Activated CD4-positive, alpha-beta T cell treated with anti-CD3 and anti-CD28 coated beads, Interleukin-2, amount 10 ng/mL, durations not matched to agents 24 days and 14 days (primary cell): Measurements from ENCODE around the gene HAUS3. TPM values are rescaled to one million over a fixed set of nuclear protein-coding genes. Genes with fewer than 3 reads are reported as not detected.

Source experiments
- DNase-seq: peaks from one replicate; pipeline ENCODE4 v3.0.0; 2022
- H3K27ac Mint-ChIP-seq: one replicate; pipeline ENCODE4 v1.8.0; 2022; ENCODE audit warnings: mild to moderate bottlenecking, mixed read lengths
- H3K27me3 Mint-ChIP-seq: one replicate; pipeline ENCODE4 v1.8.0; 2022; ENCODE audit warnings: mixed read lengths
- H3K36me3 Mint-ChIP-seq: one replicate; pipeline ENCODE4 v1.8.0; 2022; ENCODE audit warnings: low read depth, mild to moderate bottlenecking, mixed read lengths
- H3K4me1 Mint-ChIP-seq: one replicate; pipeline ENCODE4 v1.8.0; 2021; ENCODE audit warnings: mixed read lengths
- H3K4me3 Mint-ChIP-seq: one replicate; pipeline ENCODE4 v1.8.0; 2022; ENCODE audit warnings: mild to moderate bottlenecking, moderate library complexity, mixed read lengths
- H3K9me3 Mint-ChIP-seq: one replicate; pipeline ENCODE4 v1.8.0; 2021; ENCODE audit warnings: mixed read lengths
- intact Hi-C: fragments of 100-400 bp; cut with micrococcal nuclease; formaldehyde crosslinking; loops from one replicate; pipeline ENCODE4 v1.15.1; 2023
- total RNA-seq: library from RNA; stranded (reverse); gene quantifications from 2 replicates; pipeline ENCODE4 v1.2.3, GENCODE V29; 2022

HAUS3 gene
- total RNA-seq, 1 donor from 2014 or later, result 19.4 TPM

DNA sequence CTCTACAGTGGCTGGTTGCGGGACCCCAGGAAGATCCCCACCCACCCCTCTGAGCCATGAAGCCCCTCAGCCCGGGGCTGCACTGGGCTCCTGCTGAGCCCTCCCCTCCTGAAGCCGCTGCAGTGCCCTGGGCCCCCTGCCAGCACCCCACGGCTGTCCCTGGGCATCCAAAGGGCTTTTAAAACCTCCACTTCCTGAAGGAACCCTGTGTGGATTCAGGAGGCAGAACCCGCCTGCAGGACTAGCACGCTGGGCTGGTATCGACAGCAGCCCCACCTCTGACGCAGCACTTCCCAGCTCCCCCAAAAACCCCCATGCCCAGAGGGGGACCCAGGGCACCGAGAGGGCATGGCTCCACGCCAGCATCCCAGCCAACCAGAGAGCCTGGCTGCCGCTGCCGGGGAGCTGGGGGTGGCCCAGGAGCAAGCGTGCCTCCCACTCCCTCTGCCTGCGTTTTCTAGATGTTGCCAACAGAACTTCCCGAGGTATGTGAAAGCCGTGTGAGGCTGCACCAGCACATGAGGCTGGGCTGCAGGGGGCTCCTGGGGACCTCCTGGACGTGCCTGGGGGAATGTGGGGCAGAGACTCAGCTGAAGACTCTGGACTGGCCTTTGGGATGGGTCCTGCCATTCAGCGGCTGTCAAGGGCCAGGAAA, 13.7 kb upstream of the HAUS3 start:
- Mint-ChIP-seq H3K4me3 (no peak overlapping the region), H3K27me3 (no peaks in the 10 kb centered on the region), H3K27ac (no peak overlapping the region), H3K4me1 (no peaks in the 10 kb centered on the region), H3K36me3 (no peaks in the 10 kb centered on the region), H3K9me3 (no peaks in the 10 kb centered on the region)
- no peak for DNase-seq
- intact Hi-C loops, result no loop called here

DNA sequence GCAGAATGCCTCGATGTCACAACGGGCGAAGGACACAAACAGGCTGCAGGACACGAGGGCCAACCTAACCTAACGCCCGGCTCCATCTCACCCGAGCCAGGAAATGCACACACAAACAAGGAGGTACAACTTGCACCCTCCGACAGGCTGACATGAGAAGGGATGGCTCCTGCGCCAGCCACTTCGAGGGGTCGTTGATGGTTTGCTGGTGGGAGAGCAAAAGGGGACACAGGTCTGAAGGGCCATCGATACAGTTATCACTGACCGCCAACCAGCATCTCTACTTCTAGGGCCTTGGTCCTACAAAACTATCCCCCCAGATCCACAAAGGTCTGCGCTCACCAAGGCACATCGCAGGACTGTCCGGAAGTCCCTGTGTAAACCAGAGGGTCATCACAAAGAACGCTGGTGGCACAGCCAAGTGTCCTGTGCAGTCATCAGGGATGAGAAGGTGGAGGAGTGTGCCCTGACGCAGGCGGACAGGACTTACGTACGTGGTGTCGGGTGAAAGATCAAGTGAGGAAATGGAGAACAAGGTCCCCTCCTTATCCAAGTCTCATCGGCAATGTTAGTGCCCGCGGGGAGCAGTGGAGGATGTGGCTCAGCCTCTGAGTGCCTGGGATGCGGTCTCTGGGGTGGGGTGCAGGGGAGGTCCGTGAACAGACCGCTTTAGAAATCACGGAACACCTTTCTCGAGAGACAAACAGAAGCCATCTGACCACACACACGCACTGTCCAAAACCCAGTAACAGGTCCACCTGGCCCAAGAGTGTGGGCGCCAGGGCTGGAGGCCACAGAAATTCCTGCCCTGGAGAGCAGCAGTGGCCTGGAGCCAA, 13.0 kb upstream of the HAUS3 start:
- no peaks in the 10 kb centered on the region for H3K4me1 Mint-ChIP-seq
- DNase-seq, result no peak
- no peaks in the 10 kb centered on the region for H3K9me3 Mint-ChIP-seq
- H3K27ac Mint-ChIP-seq, result no peak overlapping the region
- H3K4me3 Mint-ChIP-seq, result no peak overlapping the region
- no peaks in the 10 kb centered on the region for H3K36me3 Mint-ChIP-seq
- intact Hi-C loops, result no loop called here
- no peaks in the 10 kb centered on the region for H3K27me3 Mint-ChIP-seq

DNA sequence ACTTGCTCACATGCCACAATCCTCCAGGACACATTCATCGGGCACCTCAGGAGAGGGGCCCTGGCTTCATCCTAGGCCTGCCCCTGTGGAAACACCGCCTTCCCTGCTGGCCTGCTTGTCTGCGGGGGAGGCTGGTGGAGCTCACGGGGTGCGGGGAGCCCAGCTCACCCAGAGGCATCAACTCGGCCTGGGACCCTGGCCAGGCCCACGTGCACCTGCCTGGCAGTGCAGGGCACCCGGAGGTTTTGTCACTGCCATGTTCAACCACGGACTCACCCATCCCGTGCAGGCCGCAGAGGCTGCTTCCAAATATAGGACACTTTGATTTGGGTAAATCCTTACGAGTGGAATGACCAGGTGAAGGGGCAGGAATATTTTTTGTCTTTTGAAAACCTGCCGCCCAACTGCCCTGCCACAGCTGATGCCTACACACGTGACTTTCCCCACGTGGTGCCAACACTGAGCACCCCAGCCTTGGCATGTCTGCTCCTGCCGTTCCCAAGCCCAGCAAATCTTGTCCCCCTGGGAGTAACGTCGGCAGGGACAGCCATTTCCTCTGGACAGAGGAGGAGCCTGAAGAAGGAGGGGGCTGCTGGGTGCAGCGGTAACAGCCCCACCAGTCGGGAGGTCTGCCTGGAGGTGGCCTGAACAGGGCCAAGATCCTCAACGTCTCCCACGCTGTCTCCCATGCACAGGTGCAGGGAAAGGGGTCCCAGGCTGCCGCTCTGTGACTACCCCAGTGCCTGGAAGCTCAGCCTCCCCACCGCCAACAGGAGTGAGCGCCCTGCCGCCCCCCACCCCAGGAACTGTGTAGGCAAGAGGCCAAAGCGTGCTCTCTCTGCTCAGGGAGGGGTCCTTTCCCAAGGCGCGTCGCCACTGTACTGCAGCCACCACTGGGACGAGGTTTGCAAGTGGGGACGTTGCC, 11.5 kb upstream of the HAUS3 start:
- intact Hi-C loops, result no loop called here
- Mint-ChIP-seq H3K9me3 (no peaks in the 10 kb centered on the region), H3K4me1 (no peaks in the 10 kb centered on the region), H3K27ac (no peak overlapping the region), H3K36me3 (no peaks in the 10 kb centered on the region), H3K4me3 (no peak overlapping the region), H3K27me3 (no peaks in the 10 kb centered on the region)
- no peak for DNase-seq

DNA sequence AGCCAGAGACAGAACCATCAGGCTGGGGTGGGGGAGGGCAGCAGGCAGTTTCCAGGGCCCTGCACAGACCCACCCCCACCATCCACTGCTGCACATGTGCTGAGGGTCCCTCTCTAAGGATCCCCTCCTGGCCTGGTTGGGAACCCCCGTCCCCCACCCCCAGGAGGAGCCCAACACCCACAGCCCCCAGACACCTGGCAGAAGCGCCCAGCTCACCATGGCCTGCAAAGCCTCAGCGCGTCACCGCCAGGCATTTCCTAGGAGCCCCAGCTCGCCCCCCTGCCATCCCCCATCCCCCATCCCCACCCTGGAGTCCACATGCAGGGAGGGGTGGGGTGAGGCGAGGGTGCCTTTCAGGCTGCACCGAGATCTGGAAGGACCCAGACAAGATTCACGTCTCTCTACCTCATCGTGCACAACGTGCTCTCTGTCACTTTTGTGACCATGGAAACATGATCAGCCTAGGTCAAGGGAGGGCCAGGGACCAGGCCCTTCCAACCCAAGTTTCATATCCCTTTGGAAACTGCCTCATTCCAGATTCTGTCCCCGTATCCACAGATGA, 10.7 kb upstream of the HAUS3 start:
- intact Hi-C loops, result no loop called here
- H3K4me3 Mint-ChIP-seq, result no peak overlapping the region
- no peaks in the 10 kb centered on the region for H3K36me3 Mint-ChIP-seq
- H3K27ac Mint-ChIP-seq, result no peak overlapping the region
- no peaks in the 10 kb centered on the region for H3K4me1 Mint-ChIP-seq
- H3K27me3 Mint-ChIP-seq, result no peaks in the 10 kb centered on the region
- DNase-seq, result no peak
- H3K9me3 Mint-ChIP-seq, result no peaks in the 10 kb centered on the region

DNA sequence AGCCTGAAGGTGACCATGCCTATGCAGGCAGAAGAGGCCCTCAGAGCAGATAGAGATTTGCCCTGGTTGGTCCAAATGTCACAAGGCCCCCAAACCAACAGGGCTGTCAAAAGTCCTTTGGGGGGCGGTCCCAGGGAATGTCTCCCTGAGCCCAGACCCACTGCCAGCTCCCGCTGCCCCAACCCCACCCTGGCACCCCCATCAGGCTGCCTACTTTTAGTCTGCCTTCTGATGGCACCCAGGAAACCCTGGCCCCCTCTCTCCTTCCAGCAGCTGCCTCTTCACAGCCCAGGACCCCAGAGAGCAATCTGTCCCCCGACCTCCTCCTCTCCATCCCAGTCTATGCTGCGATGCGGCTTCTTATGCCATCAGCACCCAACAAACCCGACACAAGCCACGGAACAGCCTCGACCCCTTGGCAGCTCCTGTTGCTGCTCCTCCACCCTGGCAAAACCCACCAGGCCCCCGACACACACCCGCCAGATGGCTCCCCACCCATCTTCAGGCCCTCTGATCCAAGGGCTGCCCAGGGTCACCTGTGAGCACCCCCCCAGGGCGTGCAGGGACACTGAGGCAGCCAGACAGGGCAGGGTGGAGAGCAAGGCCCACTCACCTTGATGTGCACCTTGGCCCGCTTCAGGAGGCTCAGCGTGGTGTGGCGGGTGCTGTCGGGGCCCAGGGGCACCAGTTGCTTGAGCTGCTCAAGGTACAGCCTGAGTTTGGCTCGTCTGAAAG, 10.0 kb upstream of the HAUS3 start:
- no peak for DNase-seq
- H3K9me3 Mint-ChIP-seq, result no peaks in the 10 kb centered on the region
- no peaks in the 10 kb centered on the region for H3K4me1 Mint-ChIP-seq
- intact Hi-C loops, result no loop called here
- no peak overlapping the region for H3K27ac Mint-ChIP-seq
- H3K4me3 Mint-ChIP-seq, result no peak overlapping the region
- H3K27me3 Mint-ChIP-seq, result no peaks in the 10 kb centered on the region
- no peaks in the 10 kb centered on the region for H3K36me3 Mint-ChIP-seq

DNA sequence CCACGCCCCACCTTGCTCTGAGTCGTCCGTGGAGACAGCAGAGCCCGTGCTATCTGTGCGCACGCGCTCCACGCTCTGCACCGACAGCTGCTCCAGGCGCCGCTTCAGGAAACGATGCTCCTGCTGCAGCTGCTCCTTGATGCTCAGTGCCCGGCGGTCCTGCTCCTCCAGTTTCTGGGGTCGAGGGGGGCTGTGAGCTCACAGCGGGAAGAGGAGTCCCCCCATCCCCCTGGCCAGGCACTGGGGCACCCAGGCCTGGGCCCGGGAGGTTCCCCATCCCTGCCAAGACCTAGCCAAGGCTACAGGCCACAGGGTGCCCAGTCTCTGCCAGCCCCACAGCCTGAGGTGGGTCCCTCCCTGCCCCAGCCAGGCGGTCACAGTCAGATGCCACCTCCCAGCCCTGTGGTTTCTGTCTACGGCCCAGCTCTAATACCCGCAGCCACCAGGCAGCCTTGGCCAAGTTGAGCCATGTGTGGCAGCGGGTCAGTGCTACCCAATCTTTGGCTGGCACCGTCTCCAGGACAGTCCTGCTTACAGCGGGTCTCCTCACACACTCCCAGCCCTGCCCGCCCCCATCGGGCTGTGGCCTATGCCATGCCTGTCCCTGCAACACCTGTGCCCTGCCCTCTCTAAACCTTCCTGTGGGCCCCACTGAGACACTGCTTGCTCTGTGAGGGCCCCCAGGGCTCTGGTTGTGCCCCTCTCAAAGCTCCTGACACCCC, 9.3 kb upstream of the HAUS3 start:
- Mint-ChIP-seq H3K27ac (no peak overlapping the region), H3K9me3 (no peaks in the 10 kb centered on the region), H3K27me3 (no peaks in the 10 kb centered on the region), H3K4me3 (no peak overlapping the region), H3K4me1 (no peaks in the 10 kb centered on the region), H3K36me3 (no peaks in the 10 kb centered on the region)
- DNase-seq, result no peak
- intact Hi-C loops, result no loop called here

DNA sequence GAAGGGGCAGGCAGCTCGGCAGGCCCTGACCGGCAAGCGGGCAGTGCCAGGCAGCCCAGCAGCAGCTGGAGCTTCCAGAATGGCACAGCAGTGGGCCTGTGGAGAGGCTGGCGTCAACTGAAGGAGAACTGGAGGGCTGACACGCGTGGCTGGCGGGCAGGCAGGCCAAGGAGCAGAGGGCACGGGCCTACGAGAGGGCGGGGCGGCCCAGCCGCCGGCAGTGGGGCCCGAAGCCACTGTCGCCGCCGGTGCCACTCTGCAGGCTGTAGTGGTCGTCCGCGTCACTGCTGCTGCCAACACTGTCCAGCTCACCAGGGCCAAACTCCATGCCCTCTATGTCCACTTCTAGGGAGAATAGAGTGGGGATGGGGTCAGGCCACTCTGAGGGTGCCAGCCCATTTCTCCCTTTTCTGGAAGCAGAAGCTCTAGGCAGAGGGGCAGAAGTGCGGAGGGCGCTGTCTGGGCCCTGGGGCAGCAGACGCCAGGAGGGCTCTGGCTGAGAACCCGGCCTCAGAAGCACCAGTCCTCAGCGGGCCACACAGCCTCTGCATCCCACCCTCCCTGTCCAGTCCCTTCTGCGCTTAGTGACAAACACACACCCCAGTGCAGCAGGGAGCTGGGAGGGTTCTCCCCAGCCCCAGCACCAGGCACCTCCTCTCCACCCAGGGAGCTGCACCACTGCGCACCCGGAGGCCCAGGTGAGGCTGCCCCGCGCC, 8.6 kb upstream of the HAUS3 start:
- Mint-ChIP-seq H3K9me3 (no peaks in the 10 kb centered on the region), H3K27me3 (no peaks in the 10 kb centered on the region), H3K4me3 (no peak overlapping the region), H3K4me1 (no peaks in the 10 kb centered on the region), H3K36me3 (no peaks in the 10 kb centered on the region), H3K27ac (no peak overlapping the region)
- intact Hi-C loops, result no loop called here
- no peak for DNase-seq

DNA sequence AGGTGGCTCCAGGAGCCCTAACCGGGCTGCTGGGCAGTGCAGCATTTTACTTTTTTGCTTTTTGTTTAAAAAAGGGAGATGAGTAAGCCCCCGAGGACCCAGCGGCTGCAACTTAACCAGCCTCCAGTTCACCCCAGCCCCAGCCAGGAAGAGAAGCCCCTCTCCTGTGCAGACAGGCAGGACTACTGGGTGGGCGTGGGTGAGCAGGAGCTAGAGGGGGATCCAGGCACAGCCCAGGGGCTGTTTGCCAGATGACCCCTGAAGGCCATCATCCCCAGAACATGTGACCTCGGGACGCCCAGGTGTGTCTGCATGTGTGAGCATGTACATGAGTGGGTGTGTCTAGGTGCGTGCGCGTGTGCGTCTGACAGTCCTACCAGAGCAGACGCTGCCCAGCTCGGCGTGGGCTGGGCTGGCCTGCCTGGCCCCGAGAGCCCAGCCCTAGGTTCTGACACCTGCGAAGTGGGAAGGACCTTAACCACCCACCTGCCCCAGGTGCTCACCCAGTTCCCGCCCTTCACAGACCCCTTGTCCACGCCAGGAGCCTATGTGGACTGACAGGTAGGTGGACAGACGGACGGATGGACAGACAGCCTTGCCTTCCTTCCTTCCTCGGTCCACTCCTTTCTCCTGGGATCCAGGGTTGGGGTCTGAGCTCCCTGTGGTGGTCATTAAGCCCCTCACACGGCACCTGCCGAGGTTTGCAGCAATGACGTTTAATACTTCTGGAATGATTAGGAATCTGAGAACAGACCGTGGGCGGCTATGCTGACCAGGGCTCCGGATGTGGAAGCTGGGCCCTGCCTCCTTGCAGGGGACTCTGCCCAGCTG, 7.8 kb upstream of the HAUS3 start:
- peaks cover 5% of the 10 kb centered on the region for H3K4me1 Mint-ChIP-seq
- H3K27ac Mint-ChIP-seq, result no peak overlapping the region

DNA sequence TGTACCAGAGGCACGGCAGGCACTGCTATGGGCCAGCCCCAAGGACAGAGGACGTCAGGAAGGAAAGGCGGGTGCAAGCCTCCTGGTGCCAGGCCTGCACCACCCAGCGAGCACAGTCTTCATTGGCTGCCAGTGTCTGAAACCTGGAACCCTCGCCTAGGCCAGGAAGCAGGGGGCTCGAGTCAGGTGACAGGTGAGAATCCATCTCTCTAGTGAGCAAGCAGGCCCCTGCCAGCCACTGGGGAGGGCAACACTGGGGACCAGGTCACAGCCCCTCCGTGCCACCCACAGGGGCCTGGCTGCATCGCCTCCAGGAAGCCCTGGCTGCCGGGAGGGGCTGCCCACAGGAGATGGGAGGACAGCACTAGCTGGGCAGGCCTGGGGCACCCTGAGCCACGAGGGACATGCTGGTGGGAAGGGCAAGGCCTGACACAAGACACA, 6.9 kb upstream of the HAUS3 start:
- DNase-seq, result no peak
- intact Hi-C loops, result loop anchor here (10.0 kb wide), 1 partner anchor 534 kb away; the partner anchor contains the start of gene SLBP
- H3K27ac Mint-ChIP-seq, result no peak overlapping the region
- H3K9me3 Mint-ChIP-seq, result no peaks in the 10 kb centered on the region
- peaks cover 1% of the 10 kb centered on the region for H3K27me3 Mint-ChIP-seq
- peaks cover 6% of the 10 kb centered on the region for H3K4me1 Mint-ChIP-seq
- no peak overlapping the region for H3K4me3 Mint-ChIP-seq
- no peaks in the 10 kb centered on the region for H3K36me3 Mint-ChIP-seq

More for the DNA sequence above, 7.8 kb upstream of the HAUS3 start:
- Mint-ChIP-seq H3K9me3 (no peaks in the 10 kb centered on the region), H3K36me3 (no peaks in the 10 kb centered on the region), H3K4me3 (no peak overlapping the region), H3K27me3 (no peaks in the 10 kb centered on the region)
- intact Hi-C loops, result loop anchor here (10.0 kb wide), 1 partner anchor 535 kb away; the partner anchor contains the start of gene SLBP
- DNase-seq, result no peak

DNA sequence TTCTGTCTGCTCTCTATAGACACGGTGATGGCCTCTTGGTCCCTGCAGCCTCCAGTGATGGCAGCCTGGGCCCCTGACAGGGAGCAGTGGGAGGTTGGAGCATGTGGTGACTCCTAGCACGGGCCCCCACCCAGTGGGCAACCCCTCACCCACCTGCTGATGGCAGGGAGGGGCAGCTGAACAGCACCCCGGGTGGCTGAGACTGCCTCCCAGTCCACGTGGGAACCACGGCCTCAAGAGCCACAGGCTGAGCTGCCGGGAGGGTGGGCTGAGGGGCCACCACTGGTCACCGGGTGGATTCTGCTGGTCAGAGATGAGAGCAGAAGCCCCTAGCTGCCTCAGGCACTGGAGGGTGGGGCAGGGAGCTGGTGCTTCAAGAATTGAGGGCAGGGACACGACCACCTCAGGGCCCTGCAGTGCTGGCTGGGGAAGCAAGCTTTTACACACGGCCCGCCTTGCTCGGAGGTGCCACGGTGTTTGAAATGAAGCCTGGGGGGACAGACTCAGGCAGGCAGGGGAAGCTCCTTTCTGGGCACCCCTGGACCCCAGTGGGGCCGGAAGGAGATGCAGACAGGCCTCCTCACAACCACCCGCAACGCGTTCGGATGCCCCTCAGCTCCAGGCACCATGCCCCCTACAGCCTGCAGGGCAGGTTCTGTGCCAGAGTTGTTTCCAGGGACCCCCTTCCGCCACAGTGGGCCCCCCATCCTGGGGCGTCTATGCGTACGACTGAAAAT, 6.3 kb upstream of the HAUS3 start:
- H3K4me1 Mint-ChIP-seq, result peaks cover 11% of the 10 kb centered on the region
- no peak overlapping the region for H3K27ac Mint-ChIP-seq
- no peaks in the 10 kb centered on the region for H3K36me3 Mint-ChIP-seq
- intact Hi-C loops, result loop anchor here (10.0 kb wide), 1 partner anchor 533 kb away; the partner anchor contains the start of gene SLBP
- no peak for DNase-seq
- no peaks in the 10 kb centered on the region for H3K9me3 Mint-ChIP-seq
- no peak overlapping the region for H3K4me3 Mint-ChIP-seq
- peaks cover 2% of the 10 kb centered on the region for H3K27me3 Mint-ChIP-seq
